Left colon (tissue), 2 donors: ENCODE results near the gene ARHGEF16. TPM values are rescaled to one million over a fixed set of nuclear protein-coding genes. Genes with fewer than 3 reads are reported as not detected.

ENCODE experiments used
- ATAC-seq: fragments of 200-7000 bp; cut with Tn5 transposase; one replicate; pipeline ENCODE4 v1.9.1; 2020; ENCODE audit warnings: mild to moderate bottlenecking, moderate library complexity
- DNase-seq, 2 donors: peaks; one replicate each; pipeline ENCODE4 v3.0.0-alpha.2; 2020
- intact Hi-C, 2 donors: fragments of 100-400 bp; cut with DNase I in 1 of 2; cut with micrococcal nuclease in 1 of 2; formaldehyde crosslinking; loops; one replicate each; pipeline versions ENCODE4 v1.11.2 to v1.14.0; 2022; cut with DNase I, micrococcal nuclease
- total RNA-seq, 2 donors: library from RNA; stranded (reverse); fragmentation: NEBNext Ultra II Directional; extraction: Animal tissue kit (Norgen Biotek cat#: 25700); gene quantifications; one replicate each; pipeline ENCODE4 v1.2.1, GENCODE V29; 2021
- donor health status: DM: no; HTN: no; CAD: no.
- donor health status: DM: yes; HTN: yes; CAD: no.

Gene ARHGEF16
- total RNA-seq, 2 donors from 2014 or later, result 92.4 to 113 TPM

GRCh38 chr1:3462356-3463012, 8.0 kb downstream of the ARHGEF16 start:
- ATAC-seq (no peak), DNase-seq (peak; percentile 6 to 24)
- intact Hi-C loops, result no loop called here

DNA sequence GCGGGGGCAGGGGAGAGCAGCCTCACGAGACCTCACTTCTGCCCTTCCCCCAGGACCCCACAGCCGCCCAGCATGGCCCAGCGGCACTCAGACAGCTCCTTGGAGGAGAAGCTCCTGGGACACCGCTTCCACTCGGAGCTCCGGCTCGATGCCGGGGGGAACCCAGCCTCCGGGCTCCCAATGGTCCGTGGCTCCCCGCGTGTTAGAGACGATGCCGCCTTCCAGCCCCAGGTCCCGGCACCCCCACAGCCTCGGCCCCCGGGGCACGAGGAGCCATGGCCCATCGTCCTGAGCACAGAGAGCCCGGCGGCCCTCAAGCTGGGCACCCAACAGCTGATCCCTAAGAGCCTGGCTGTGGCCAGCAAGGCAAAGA, 8.5 kb downstream of the ARHGEF16 start:
- intact Hi-C loops, result no loop called here
- no peak for ATAC-seq
- DNase-seq, result no peak

- no peak for ATAC-seq
- DNase-seq, result peak; percentile 2 to 25
- intact Hi-C loops, result no loop called here
Measured at GRCh38 chr1:3463408-3463863, 9.0 kb downstream of the ARHGEF16 start.

- no peak for DNase-seq
- intact Hi-C loops, result no loop called here
- ATAC-seq, result no peak
Measured at GRCh38 chr1:3463891-3464648, 9.6 kb downstream of the ARHGEF16 start.

DNA sequence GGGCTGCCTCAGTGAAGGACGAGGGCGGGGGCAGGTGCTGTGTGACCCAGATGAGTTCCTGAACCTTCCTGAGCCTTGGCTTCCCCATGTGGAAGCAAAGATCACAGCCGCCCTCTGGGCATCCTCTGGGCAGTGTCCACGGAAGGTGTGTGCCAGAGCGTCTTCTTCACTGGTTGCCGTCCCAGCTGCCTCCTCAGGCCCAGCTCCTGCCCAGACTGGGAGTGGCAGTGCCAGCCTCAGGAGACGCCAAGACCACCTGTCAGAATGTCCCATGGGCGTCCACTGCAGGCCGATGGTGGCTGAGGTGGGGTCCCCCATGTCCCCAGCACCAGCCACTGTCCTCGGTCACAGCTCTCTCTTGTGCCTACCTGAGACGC, 10.2 kb downstream of the ARHGEF16 start:
- no peak for DNase-seq
- intact Hi-C loops, result no loop called here
- no peak for ATAC-seq

DNA sequence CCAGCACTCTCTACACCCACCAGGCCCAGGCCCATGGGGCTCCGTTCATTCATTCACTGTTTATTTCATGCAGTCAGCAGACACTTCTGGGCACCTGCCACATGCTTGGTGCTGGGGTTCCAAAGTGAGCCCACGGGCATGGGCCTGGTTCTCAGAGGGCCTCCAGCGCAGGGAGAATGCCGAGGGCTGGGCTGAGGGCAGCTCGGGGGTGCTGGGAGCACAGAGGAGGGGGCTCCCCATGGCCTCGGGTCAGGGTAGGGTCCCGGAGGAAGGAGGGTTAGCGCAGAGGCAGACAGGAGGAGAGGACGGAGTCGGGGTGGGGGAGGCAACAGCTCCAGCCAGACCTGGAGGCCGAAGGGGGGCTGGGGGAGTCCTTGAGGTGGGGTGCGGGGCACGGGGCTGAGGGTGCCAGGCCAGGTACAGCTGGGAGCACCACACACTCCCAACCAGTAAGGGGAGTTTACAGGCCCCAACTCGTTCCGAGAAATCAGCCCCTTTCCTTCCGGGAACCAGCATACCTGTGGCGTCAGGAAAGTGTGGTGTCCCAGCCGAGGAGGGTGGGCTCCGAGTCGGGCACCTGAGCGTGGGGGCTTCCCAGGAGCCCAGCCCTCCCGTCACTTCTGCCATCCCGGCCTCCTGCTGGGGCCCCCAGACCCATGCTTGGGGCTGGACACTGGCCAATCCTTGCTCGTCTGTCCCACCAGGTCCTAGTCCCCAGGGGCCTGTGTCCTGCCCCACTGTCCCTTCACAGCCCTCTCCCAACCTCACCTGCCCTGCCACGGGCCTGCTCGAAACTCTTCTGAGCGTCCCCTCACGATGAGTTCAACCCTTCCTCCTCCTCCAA, 10.8 kb downstream of the ARHGEF16 start:
- no peak for ATAC-seq
- intact Hi-C loops, result no loop called here
- DNase-seq, result no peak

- intact Hi-C loops, result no loop called here
- ATAC-seq, result no peak
- DNase-seq, result peak in 1 of 2 donors; percentile 22
Measured at GRCh38 chr1:3465935-3466321, 11.5 kb downstream of the ARHGEF16 start.

DNA sequence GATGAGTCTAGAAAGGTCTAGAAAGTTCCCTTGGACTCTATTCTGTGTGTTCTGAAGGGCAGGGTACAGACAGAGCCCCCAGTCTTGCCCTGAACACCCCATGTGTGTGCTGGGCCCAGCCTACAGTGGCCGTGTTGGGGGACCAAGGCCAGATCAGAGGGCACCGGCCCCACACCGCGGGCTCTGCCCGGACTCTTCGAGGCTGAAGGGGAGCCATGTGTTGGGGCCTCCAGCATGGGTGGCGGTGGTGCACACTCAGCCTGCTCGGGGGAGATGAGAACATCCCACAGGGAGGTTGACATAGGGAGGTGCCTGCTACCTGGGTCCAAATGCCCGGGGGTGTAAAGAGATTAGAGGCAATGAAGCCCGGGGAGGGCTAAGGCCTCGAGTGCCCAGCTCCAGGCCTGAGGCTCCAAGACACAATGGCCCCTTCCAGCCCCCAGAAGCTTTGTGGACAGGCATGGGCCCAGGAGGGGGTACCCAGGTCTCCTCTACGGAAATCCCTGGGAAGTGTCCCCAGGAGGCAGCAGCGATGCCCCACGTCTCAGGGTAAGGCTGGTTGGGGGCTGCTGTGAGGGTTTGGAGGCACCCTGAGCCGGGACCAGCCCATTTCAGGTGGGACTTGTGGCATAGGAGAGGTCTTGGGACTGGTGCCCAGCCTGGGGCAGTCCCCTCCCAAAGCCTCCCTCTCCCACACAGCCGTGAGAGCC, 12.1 kb downstream of the ARHGEF16 start:
- ATAC-seq (no peak), DNase-seq (no peak)
- intact Hi-C loops, result no loop called here

GRCh38 chr1:3467096-3468036, 12.9 kb downstream of the ARHGEF16 start:
- no peak for ATAC-seq
- intact Hi-C loops, result no loop called here
- peak; percentile 5 to 23 for DNase-seq

DNA sequence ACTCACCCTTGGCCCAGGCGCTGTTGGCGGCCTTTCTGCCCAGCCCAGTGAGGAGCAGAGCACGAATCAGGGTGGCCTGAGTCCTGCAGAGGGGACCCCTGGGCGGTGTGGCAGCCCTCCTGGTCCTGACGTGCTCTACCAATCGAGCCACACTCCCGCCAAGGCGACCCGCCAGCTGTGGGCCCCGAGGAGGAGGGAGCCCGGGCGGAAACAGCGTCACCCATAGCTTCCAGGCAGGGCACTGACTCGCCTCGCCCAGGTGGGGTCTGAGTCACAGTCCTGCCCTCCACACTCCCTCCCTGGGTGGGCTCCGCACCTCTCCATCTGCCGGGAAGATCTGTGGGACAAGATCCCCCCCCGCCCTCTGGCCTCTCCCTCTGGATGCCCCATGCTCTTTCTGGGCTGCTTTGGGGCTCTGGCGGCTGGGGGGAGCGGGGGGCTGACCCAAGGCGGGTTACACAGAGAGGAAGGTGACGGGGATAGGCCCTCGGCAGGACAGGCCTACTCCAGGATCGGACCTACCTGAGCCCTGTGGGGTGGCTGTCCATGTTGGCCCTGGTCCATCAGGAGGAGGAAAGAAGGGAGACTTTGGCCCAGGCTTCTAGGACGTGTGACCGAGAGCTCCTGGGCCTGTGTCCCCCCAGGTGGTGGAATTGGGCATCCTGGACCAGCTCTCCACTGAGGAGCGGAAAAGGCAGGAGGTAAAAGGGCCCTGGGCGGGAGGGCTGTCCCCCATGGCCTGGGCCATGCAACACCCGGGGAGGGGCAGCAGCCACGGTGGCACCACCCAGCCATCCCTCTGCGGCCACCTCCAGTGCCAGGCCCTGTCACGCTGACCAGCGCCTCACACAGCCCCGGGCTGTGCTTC, 14.0 kb downstream of the ARHGEF16 start:
- DNase-seq (peak; percentile 2 to 23), ATAC-seq (no peak)
- intact Hi-C loops, result no loop called here

DNA sequence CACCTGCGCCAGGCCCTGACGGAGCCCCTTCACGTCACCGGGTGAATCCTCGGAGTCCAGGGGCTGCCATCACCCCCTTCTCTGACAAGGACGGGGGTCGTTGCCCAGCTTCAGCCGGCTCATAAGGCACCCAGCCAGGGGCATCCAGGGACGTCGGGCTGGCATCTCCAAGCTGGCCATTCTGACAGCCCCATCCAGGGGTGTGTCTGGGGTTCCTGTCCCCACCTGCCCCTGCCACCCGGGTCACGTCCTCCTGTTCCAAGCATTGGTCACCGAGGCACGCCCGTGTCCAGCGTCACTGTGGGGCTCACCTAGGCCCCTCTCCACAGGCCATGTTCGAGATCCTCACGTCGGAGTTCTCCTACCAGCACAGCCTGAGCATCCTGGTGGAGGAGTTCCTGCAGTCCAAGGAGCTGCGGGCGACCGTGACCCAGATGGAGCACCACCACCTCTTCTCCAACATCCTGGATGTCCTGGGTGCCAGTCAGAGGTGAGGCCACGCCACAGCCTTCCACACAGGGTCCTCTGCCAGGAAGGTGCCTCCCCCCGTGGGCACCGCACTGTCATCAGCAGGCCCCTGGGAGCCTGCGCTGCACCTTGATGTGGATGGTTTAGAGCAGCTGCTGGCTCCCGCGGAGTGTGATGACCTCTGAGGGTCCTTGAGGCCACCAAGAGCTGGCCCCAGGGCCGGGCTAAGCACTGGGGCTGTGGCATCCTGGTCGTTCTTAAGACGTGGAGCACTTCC, 14.8 kb downstream of the ARHGEF16 start:
- ATAC-seq (no peak), DNase-seq (peak; percentile 5 to 23)
- intact Hi-C loops, result no loop called here

DNA sequence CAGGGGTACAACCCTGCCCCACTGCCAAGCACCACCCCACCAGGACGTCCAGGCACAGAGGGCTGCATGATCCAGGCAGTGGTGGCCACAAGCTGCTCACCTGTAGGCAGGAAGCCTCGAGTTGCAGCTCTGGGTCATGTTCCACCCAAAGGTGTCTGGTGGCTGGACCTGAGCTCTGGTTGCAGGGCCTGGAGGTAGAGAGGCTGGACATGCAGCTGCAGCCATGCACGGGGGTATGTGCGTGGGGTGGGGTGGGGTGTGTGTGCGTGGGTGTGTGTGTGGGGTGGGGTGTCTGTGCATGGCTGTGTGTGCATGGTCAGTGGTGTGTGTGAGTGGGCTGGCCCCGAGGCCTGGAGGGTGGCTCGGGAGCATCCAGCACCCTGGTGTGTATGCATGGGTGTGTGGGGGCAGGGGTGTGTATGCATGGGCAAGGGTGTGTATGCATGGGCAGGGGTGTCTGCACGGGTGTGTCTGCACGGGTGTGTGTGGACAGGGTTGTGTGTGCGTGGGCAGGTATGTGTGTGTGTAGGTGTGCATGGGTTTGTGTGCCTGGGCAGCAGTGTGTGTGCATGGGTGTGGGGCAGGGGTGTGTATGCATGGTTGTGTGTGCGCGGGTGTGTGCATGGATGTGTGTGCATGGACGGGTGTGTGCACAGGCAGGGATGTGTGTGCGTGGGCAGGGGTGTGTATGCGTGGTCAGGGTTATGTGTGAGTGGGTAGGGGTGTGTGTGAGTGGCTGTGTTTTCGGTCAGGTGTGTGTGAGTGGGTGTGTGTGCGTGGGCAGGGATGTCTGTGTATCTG, 15.6 kb downstream of the ARHGEF16 start:
- DNase-seq (peak in 1 of 2 donors; percentile 25), ATAC-seq (no peak)
- intact Hi-C loops, result no loop called here

GRCh38 chr1:3470650-3471355, 16.3 kb downstream of the ARHGEF16 start:
- ATAC-seq (no peak), DNase-seq (peak in 1 of 2 donors; percentile 3)
- intact Hi-C loops, result no loop called here

- DNase-seq (peak in 1 of 2 donors; percentile 23), ATAC-seq (peak; percentile 33)
- intact Hi-C loops, result no loop called here
Measured at GRCh38 chr1:3471356-3472087, 17.1 kb downstream of the ARHGEF16 start.
